Small intestine (tissue), 16 donors: ENCODE data around the gene PDCL3. TPM values are rescaled to one million over a fixed set of nuclear protein-coding genes. Genes with fewer than 3 reads are reported as not detected.

Experiments used
- DNase-seq, 2 donors: peaks; one replicate each; pipeline versions ENCODE4 v3.0.0 to v3.0.0-alpha.2; 2013
- FAIRE-seq: peaks from 2 replicates; lab custom pipeline; 2012; peaks lifted over from hg19 to GRCh38; lab: Jason Lieb, UNC
- H3K27ac ChIP-seq, 3 donors: one replicate each; pipeline ENCODE4 v1.5.1; 2013; ENCODE audit warnings: low read length in 2 of 3, mild to moderate bottlenecking in 2 of 3, control low read depth in 1 of 3, inconsistent platforms in 1 of 3, low read depth in 1 of 3, moderate library complexity in 1 of 3
- H3K27me3 ChIP-seq, 3 donors: one replicate each; pipeline ENCODE4 v1.6.1; 2013; ENCODE audit warnings: low read length in 3 of 3, inconsistent platforms in 1 of 3; ENCODE audit not compliant: control insufficient read depth in 3 of 3, insufficient read depth in 3 of 3
- H3K36me3 ChIP-seq, 3 donors: one replicate each; pipeline ENCODE4 v1.6.1; 2013; ENCODE audit warnings: low read length in 3 of 3, inconsistent platforms in 1 of 3, low read depth in 1 of 3, mild to moderate bottlenecking in 1 of 3, moderate library complexity in 1 of 3; ENCODE audit not compliant: control insufficient read depth in 3 of 3, insufficient read depth in 2 of 3
- H3K4me1 ChIP-seq, 3 donors: one replicate each; pipeline ENCODE4 v1.6.1; 2013; ENCODE audit warnings: low read length in 2 of 3, inconsistent platforms in 1 of 3, low read depth in 1 of 3, mild to moderate bottlenecking in 1 of 3, moderate library complexity in 1 of 3; ENCODE audit not compliant: control insufficient read depth in 3 of 3, insufficient read depth in 2 of 3
- H3K4me3 ChIP-seq, 3 donors: one replicate each; pipeline ENCODE4 v1.5.1; 2013; ENCODE audit warnings: low read length in 3 of 3, control low read depth in 1 of 3, inconsistent platforms in 1 of 3, low read depth in 1 of 3, mild to moderate bottlenecking in 1 of 3, moderate library complexity in 1 of 3
- H3K9me3 ChIP-seq, 2 donors: one replicate each; pipeline ENCODE4 v1.6.1; 2013; ENCODE audit warnings: low read depth in 1 of 2, low read length in 1 of 2; ENCODE audit not compliant: control insufficient read depth in 2 of 2, insufficient read depth in 1 of 2
- WGBS, 3 donors: extraction: QIAGEN DNeasy Blood & Tissue Kit; methylation state at CpG; one replicate each; pipeline ENCODE4 v1.1.7; 2013; 5-methylcytosine and 5-hydroxymethylcytosine counted together
- long read RNA-seq, 10 donors: transcript quantifications; one replicate each; lab custom pipeline, GENCODE V29; 2026
- polyA plus RNA-seq, 4 donors: library from polyadenylated mRNA; stranded (reverse) in 3 of 4; unstranded in 1 of 4; fragments of 200-250 nt in 3 of 4; fragments of 120-200 nt in 1 of 4; gene quantifications; one replicate each; pipeline versions ENCODE4 v1.2.1 to v1.2.3, GENCODE V29; 2013
- donor health status: healthy with polysubstance abuse.
- donor health status: control.
- donor health status: control.
- donor health status: Bipolar disorder and iron deficiency.
- donor health status: healthy.

Gene PDCL3
- polyA plus RNA-seq: 10 to 100 TPM; 19.2 to 30.8 (median 20.2) TPM
- long read RNA-seq, donor 1: 0 reads
- long read RNA-seq, donor 2, transcript PDCL3-201 (6 exons, 1,337 nt): major isoform, 10 of 11 reads
- long read RNA-seq, donor 2, partial matches to known transcripts: 0 of 11 reads
- long read RNA-seq, donor 2, other reads (novel, unspliced or antisense): 0 of 11 reads
- long read RNA-seq, donor 3, transcript PDCL3-201 (6 exons, 1,337 nt): major isoform, 20 of 20 reads
- long read RNA-seq, donor 3, partial matches to known transcripts: 0 of 20 reads
- long read RNA-seq, donor 3, other reads (novel, unspliced or antisense): 0 of 20 reads
- long read RNA-seq, donor 4, partial matches to known transcripts: 0 of 2 reads
- long read RNA-seq, donor 4, other reads (novel, unspliced or antisense): 0 of 2 reads
- long read RNA-seq, donor 5, transcript PDCL3-201 (6 exons, 1,337 nt): major isoform, 7 of 13 reads
- long read RNA-seq, donor 5, partial matches to known transcripts: 6 of 13 reads
- long read RNA-seq, donor 5, other reads (novel, unspliced or antisense): 0 of 13 reads
- long read RNA-seq, donor 6, transcript PDCL3-201 (6 exons, 1,337 nt): major isoform, 19 of 19 reads
- long read RNA-seq, donor 6, partial matches to known transcripts: 0 of 19 reads
- long read RNA-seq, donor 6, other reads (novel, unspliced or antisense): 0 of 19 reads
- long read RNA-seq, donor 7: 0 reads
- long read RNA-seq, donor 8, transcript PDCL3-201 (6 exons, 1,337 nt): major isoform, 5 of 5 reads
- long read RNA-seq, donor 8, partial matches to known transcripts: 0 of 5 reads
- long read RNA-seq, donor 8, other reads (novel, unspliced or antisense): 0 of 5 reads
- long read RNA-seq, donor 9, partial matches to known transcripts: 0 of 3 reads
- long read RNA-seq, donor 9, other reads (novel, unspliced or antisense): 0 of 3 reads
- long read RNA-seq, donor 10, transcript PDCL3-201 (6 exons, 1,337 nt): major isoform, 20 of 20 reads
- long read RNA-seq, donor 10, partial matches to known transcripts: 0 of 20 reads
- long read RNA-seq, donor 10, other reads (novel, unspliced or antisense): 0 of 20 reads

- Histone ChIP-seq H3K4me1 (peaks cover 0 to 4% (median 4%) of the 10 kb centered on the region in 3 donors), H3K36me3 (peaks cover 0 to 10% (median 4%) of the 10 kb centered on the region in 3 donors), H3K9me3 (no peaks in the 10 kb centered on the region), H3K27me3 (no peaks in the 10 kb centered on the region), H3K27ac (peak within 1 kb of the TSS; percentile 78 to 91 (median 81)), H3K4me3 (peak within 1 kb of the TSS; percentile 48 to 84 (median 82))
- DNase-seq (peak; percentile 98 to 99), FAIRE-seq (no peak)
- 0 to 1% (median 0%) methylated on average over 47 to 62 of the region's 62 CpGs for WGBS, 3 donors
Observed at GRCh38 chr2:100562613-100563406, at the start of gene PDCL3. TSS of gene PDCL3 (plus strand) at chr2:100562993. CDS start at chr2:100563068, 75 bp downstream.

GRCh38 chr2:100513650-100514049 lies 49.1 kb upstream of the PDCL3 start:
- H3K9me3 ChIP-seq: no peaks in the 10 kb centered on the region
- no peak overlapping the region for H3K27ac ChIP-seq
- WGBS, 3 donors: 37 to 41% (median 40%) methylated on average over 4 of the region's 4 CpGs
- peaks cover 0 to 2% (median 0%) of the 10 kb centered on the region in 3 donors for H3K27me3 ChIP-seq
- no peaks in the 10 kb centered on the region for H3K36me3 ChIP-seq
- DNase-seq (no peak), FAIRE-seq (no peak)
- no peaks in the 10 kb centered on the region for H3K4me1 ChIP-seq
- H3K4me3 ChIP-seq: no peak overlapping the region

- Histone ChIP-seq H3K9me3 (no peaks in the 10 kb centered on the region), H3K4me1 (peaks cover 0 to under 1% (median 0%) of the 10 kb centered on the region in 3 donors), H3K4me3 (no peak overlapping the region), H3K36me3 (no peaks in the 10 kb centered on the region), H3K27ac (no peak overlapping the region), H3K27me3 (no peaks in the 10 kb centered on the region)
- WGBS, 3 donors: 74 to 84% (median 76%) methylated on average over 1 of the region's 1 CpG
- DNase-seq (no peak), FAIRE-seq (no peak)
Observed at GRCh38 chr2:100517556-100517955, 45.2 kb upstream of the PDCL3 start.

- DNase-seq (no peak), FAIRE-seq (no peak)
- Histone ChIP-seq H3K4me1 (peaks cover 0 to 5% (median 0%) of the 10 kb centered on the region in 3 donors), H3K4me3 (no peak overlapping the region), H3K27me3 (no peaks in the 10 kb centered on the region), H3K27ac (no peak overlapping the region), H3K36me3 (no peaks in the 10 kb centered on the region), H3K9me3 (peaks cover 0 to 4% of the 10 kb centered on the region in 2 donors)
- WGBS, 3 donors: 55 to 66% (median 62%) methylated on average over 2 of the region's 2 CpGs
Observed at GRCh38 chr2:100518801-100519200, 44.0 kb upstream of the PDCL3 start.

GRCh38 chr2:100520224-100520623 lies 42.6 kb upstream of the PDCL3 start:
- FAIRE-seq (no peak), DNase-seq (no peak)
- H3K36me3 ChIP-seq: no peaks in the 10 kb centered on the region
- H3K27me3 ChIP-seq: no peaks in the 10 kb centered on the region
- H3K9me3 ChIP-seq: peaks cover 0 to 6% of the 10 kb centered on the region in 2 donors
- no peak overlapping the region for H3K27ac ChIP-seq
- H3K4me1 ChIP-seq: peaks cover 0 to 5% (median 0%) of the 10 kb centered on the region in 3 donors
- no peak overlapping the region for H3K4me3 ChIP-seq
- WGBS, 3 donors: 74 to 85% (median 80%) methylated on average over 2 of the region's 2 CpGs

GRCh38 chr2:100522430-100522829 lies 40.4 kb upstream of the PDCL3 start:
- FAIRE-seq (no peak), DNase-seq (peak; percentile 83 to 87)
- peaks cover 0 to 6% of the 10 kb centered on the region in 2 donors for H3K9me3 ChIP-seq
- H3K27ac ChIP-seq: no peak overlapping the region
- WGBS, 3 donors: 23 to 66% (median 30%) methylated on average over 1 of the region's 1 CpG
- no peaks in the 10 kb centered on the region for H3K27me3 ChIP-seq
- H3K4me3 ChIP-seq: no peak overlapping the region
- peaks cover 0 to 5% (median 0%) of the 10 kb centered on the region in 3 donors for H3K4me1 ChIP-seq
- H3K36me3 ChIP-seq: no peaks in the 10 kb centered on the region

GRCh38 chr2:100524331-100524730 lies 38.5 kb upstream of the PDCL3 start:
- Histone ChIP-seq H3K36me3 (no peaks in the 10 kb centered on the region), H3K4me1 (peaks cover 0 to 5% (median 0%) of the 10 kb centered on the region in 3 donors), H3K4me3 (no peak overlapping the region), H3K9me3 (peaks cover 0 to 6% of the 10 kb centered on the region in 2 donors), H3K27me3 (no peaks in the 10 kb centered on the region), H3K27ac (no peak overlapping the region)
- no peak for DNase-seq
- FAIRE-seq: no peak
- 83 to 89% (median 87%) methylated on average over 2 of the region's 2 CpGs for WGBS, 3 donors
